SK-N-SH (cell line): Measurements from ENCODE around the gene UTP18. TPM values are rescaled to one million over a fixed set of nuclear protein-coding genes. Genes with fewer than 3 reads are reported as not detected.

Experiments
- CTCF ChIA-PET: fragments of 300-600, 350-600 bp; formaldehyde crosslinking; extraction: SDS; loops from one replicate; lab custom pipeline; 2021; lab: Yijun Ruan, JAX
- POLR2A ChIA-PET: fragments of 350-600 bp; sonication (Branson Sonifier 250); formaldehyde crosslinking; extraction: SDS; loops from one replicate; lab custom pipeline; 2020; ENCODE audit warnings: antibody characterized with exemption, inconsistent platforms; lab: Yijun Ruan, JAX
- DNase-seq: peaks from one replicate; pipeline ENCODE4 v3.0.0; 2012
- H2AFZ ChIP-seq: fragments of 200-600 bp; sonication (generic); 2 replicates; pipeline ENCODE4 v1.8.1; 2016; ENCODE audit warnings: antibody characterized with exemption, mild to moderate bottlenecking, low read depth
- H3F3A ChIP-seq: fragments of 200-600 bp; sonication (generic); replicated peaks from 2 replicates; pipeline ENCODE3; 2016; ENCODE audit warnings: antibody characterized with exemption, mild to moderate bottlenecking; ENCODE audit not compliant: insufficient read depth
- H3K27ac ChIP-seq, 2 experiments: fragments of 200-500 bp in 1 of 2; fragments of 200-600 bp in 1 of 2; sonication (Bioruptor generic) in 1 of 2; sonication (generic), shearing (Covaris generic) in 1 of 2; 2 replicates each; pipeline versions ENCODE4 v1.5.1 to v1.6.1; 2014 to 2016; ENCODE audit warnings: low read depth in 2 of 2, inconsistent platforms in 1 of 2, low read length in 1 of 2, mild to moderate bottlenecking in 1 of 2, mixed read lengths in 1 of 2
- H3K27me3 ChIP-seq: fragments of 200-600 bp; sonication (generic), shearing (Covaris generic); 2 replicates; pipeline ENCODE4 v1.6.1; 2016; ENCODE audit warnings: mixed run types; ENCODE audit not compliant: insufficient read depth
- H3K36me3 ChIP-seq, 2 experiments: fragments of 200-500 bp in 1 of 2; fragments of 200-600 bp in 1 of 2; sonication (Bioruptor generic) in 1 of 2; sonication (generic) in 1 of 2; replicated peaks in 1 of 2; 2 replicates each; pipeline versions ENCODE3 to v1.5.1; 2014 to 2016; ENCODE audit warnings: low read length in 1 of 2, mild to moderate bottlenecking in 1 of 2; ENCODE audit not compliant: insufficient read depth in 2 of 2, control insufficient read depth in 1 of 2
- H3K4me1 ChIP-seq, 2 experiments: fragments of 200-500 bp in 1 of 2; fragments of 200-600 bp in 1 of 2; sonication (Bioruptor generic) in 1 of 2; sonication (generic), shearing (Covaris generic) in 1 of 2; 2 replicates each; pipeline versions ENCODE4 v1.5.1 to v1.6.1; 2014 to 2016; ENCODE audit warnings: low read depth in 1 of 2, low read length in 1 of 2, mixed run types in 1 of 2; ENCODE audit not compliant: insufficient read depth in 2 of 2, control insufficient read depth in 1 of 2
- H3K4me2 ChIP-seq: fragments of 200-600 bp; sonication (generic), shearing (Covaris generic); 2 replicates; pipeline ENCODE4 v1.6.1; 2017; ENCODE audit warnings: mixed run types
- H3K4me3 ChIP-seq, 2 experiments: fragments of 200-500 bp in 1 of 2; fragments of 200-600 bp in 1 of 2; sonication (Bioruptor generic) in 1 of 2; sonication (generic), shearing (Covaris generic) in 1 of 2; 2 replicates each; pipeline versions ENCODE4 v1.5.1 to v1.8.1; 2014 to 2016; ENCODE audit warnings: low read depth in 2 of 2, inconsistent platforms in 1 of 2, low read length in 1 of 2, mild to moderate bottlenecking in 1 of 2, mixed read lengths in 1 of 2, moderate library complexity in 1 of 2
- H3K79me2 ChIP-seq: fragments of 200-600 bp; sonication (generic); 2 replicates; pipeline ENCODE4 v1.8.1; 2017; ENCODE audit warnings: mild to moderate bottlenecking; ENCODE audit not compliant: insufficient read depth
- H3K9ac ChIP-seq: fragments of 200-600 bp; sonication (generic); 2 replicates; pipeline ENCODE4 v1.6.1; 2017; ENCODE audit warnings: mixed run types
- H3K9me2 ChIP-seq: fragments of 200-600 bp; sonication (generic); 2 replicates; pipeline ENCODE4 v1.6.1; 2017; ENCODE audit warnings: mixed run types
- H3K9me3 ChIP-seq: fragments of 200-600 bp; sonication (generic); 2 replicates; pipeline ENCODE4 v1.6.1; 2017; ENCODE audit warnings: mixed run types, mild to moderate bottlenecking, moderate library complexity
- H4K20me1 ChIP-seq: fragments of 200-600 bp; sonication (generic); 2 replicates; pipeline ENCODE4 v1.6.1; 2017; ENCODE audit warnings: mild to moderate bottlenecking, mixed run types; ENCODE audit not compliant: insufficient read depth
- CTCF ChIP-seq: fragments of 200-600 bp; sonication (generic); IDR thresholded peaks from 2 replicates; pipeline ENCODE4 v1.6.1; 2017; ENCODE audit warnings: antibody characterized with exemption, mild to moderate bottlenecking, moderate library complexity
- ELF1 ChIP-seq: IDR thresholded peaks from 2 replicates; pipeline ENCODE4 v1.4.0; 2012
- EP300 ChIP-seq, 2 experiments: IDR thresholded peaks; 2 replicates each; pipeline versions ENCODE4 v1.4.0 to v1.6.1; 2012; ENCODE audit warnings: borderline replicate concordance in 1 of 2, low read depth in 1 of 2, low read length in 1 of 2
- FOSL2 ChIP-seq: IDR thresholded peaks from 2 replicates; pipeline ENCODE4 v1.4.0; 2012; ENCODE audit warnings: low read depth, mild to moderate bottlenecking, moderate library complexity, borderline replicate concordance
- FOXJ3 ChIP-seq: sonication (generic); formaldehyde crosslinking; IDR thresholded peaks from 2 replicates; pipeline ENCODE4 v1.5.1; 2020; ENCODE audit warnings: mild to moderate bottlenecking, missing genetic modification reagents
- GABPA ChIP-seq: IDR thresholded peaks from 2 replicates; pipeline ENCODE4 v1.4.0; 2012; ENCODE audit warnings: low read depth, mild to moderate bottlenecking
- GATA2 ChIP-seq: sonication (generic); formaldehyde crosslinking; IDR thresholded peaks from 2 replicates; pipeline ENCODE4 v1.5.0; 2020; ENCODE audit warnings: mild to moderate bottlenecking, missing genetic modification reagents
- JUND ChIP-seq: IDR thresholded peaks from 2 replicates; pipeline ENCODE4 v1.4.0; 2012
- MAX ChIP-seq: IDR thresholded peaks from 2 replicates; pipeline ENCODE4 v1.4.0; 2012; ENCODE audit warnings: low read depth
- MXI1 ChIP-seq: IDR thresholded peaks from 2 replicates; pipeline ENCODE4 v1.6.1; 2012; ENCODE audit warnings: mild to moderate bottlenecking, low read depth, low read length, improper control_type of control experiment
- NFIC ChIP-seq: IDR thresholded peaks from 2 replicates; pipeline ENCODE4 v1.4.0; 2012; ENCODE audit warnings: borderline replicate concordance
- NRF1 ChIP-seq: IDR thresholded peaks from 2 replicates; pipeline ENCODE4 v1.6.1; 2012; ENCODE audit warnings: low read depth, mild to moderate bottlenecking, low read length
- PBX3 ChIP-seq: IDR thresholded peaks from 2 replicates; pipeline ENCODE4; 2012
- POLR2AphosphoS5 ChIP-seq: IDR thresholded peaks from 2 replicates; pipeline ENCODE4 v1.6.1; 2012; ENCODE audit warnings: low read depth, low read length
- REST ChIP-seq: IDR thresholded peaks from 2 replicates; pipeline ENCODE4 v1.6.1; 2012; ENCODE audit warnings: mild to moderate bottlenecking, low read depth, low read length, moderate library complexity
- RXRA ChIP-seq: IDR thresholded peaks from 2 replicates; pipeline ENCODE4 v1.4.0; 2012; ENCODE audit warnings: low read depth, mild to moderate bottlenecking, borderline replicate concordance
- SIN3A ChIP-seq: IDR thresholded peaks from 2 replicates; pipeline ENCODE4 v1.6.1; 2012; ENCODE audit warnings: low read depth, mild to moderate bottlenecking, low read length, moderate library complexity, borderline replicate concordance
- SMC3 ChIP-seq: IDR thresholded peaks from 2 replicates; pipeline ENCODE4 v1.6.1; 2012; ENCODE audit warnings: low read depth, low read length, improper control_type of control experiment
- TCF12 ChIP-seq: IDR thresholded peaks from 2 replicates; pipeline ENCODE4 v1.4.0; 2012
- TEAD4 ChIP-seq: IDR thresholded peaks from 2 replicates; pipeline ENCODE4 v1.4.0; 2012; ENCODE audit warnings: mild to moderate bottlenecking, borderline replicate concordance; ENCODE audit not compliant: insufficient read depth
- USF1 ChIP-seq: IDR thresholded peaks from 2 replicates; pipeline ENCODE4 v1.4.0; 2012; ENCODE audit warnings: low read depth, borderline replicate concordance
- WGBS: methylation state at CpG from one replicate; pipeline ENCODE4 v1.1.6; 2017; ENCODE audit warnings: low lambda C conversion rate; 5-methylcytosine and 5-hydroxymethylcytosine counted together
- polyA plus RNA-seq, 3 experiments: library from polyadenylated mRNA; depleted of rRNA; stranded (reverse); fragments of >200 nt; gene quantifications; 2 replicates each; pipeline ENCODE4 v1.2.3, GENCODE V29; 2012

Gene UTP18
- polyA plus RNA-seq, 1 of the 3 experiments (the other 2 are of a cell fraction) = 28.4 TPM

GRCh38 chr17:51229889-51230288 lies 30.5 kb upstream of the UTP18 start:
- peaks cover 0 to 6% of the 10 kb centered on the region in 2 experiments; a peak in 1 of 4 replicates for H3K4me1 ChIP-seq
- no peaks in the 10 kb centered on the region for H3K9me2 ChIP-seq
- no peaks in the 10 kb centered on the region for H3K9me3 ChIP-seq
- no peak overlapping the region for H3K4me3 ChIP-seq
- no peak overlapping the region for H3K9ac ChIP-seq
- peaks cover 9% of the 10 kb centered on the region; the same call in 1 of the 2 replicates for H4K20me1 ChIP-seq
- TF ChIP-seq POLR2AphosphoS5 = no peak
- no peak for TF ChIP-seq ELF1
- TF ChIP-seq FOXJ3 (CRISPR knock-in tag) = no peak
- TF ChIP-seq TEAD4 = no peak
- no peak for TF ChIP-seq EP300 (IDR thresholded peaks at IDR 0.05; ENCODE audit: borderline replicate concordance in 1 of 2, low read depth in 1 of 2, low read length in 1 of 2)
- TF ChIP-seq CTCF = no peak
- no peak for TF ChIP-seq SMC3
- TF ChIP-seq SIN3A = no peak
- no peak for TF ChIP-seq TCF12
- TF ChIP-seq NFIC = no peak
- no peak for TF ChIP-seq RXRA
- TF ChIP-seq FOSL2 = no peak
- no peak for TF ChIP-seq PBX3
- TF ChIP-seq GATA2 = no peak
- ChIA-PET POLR2A (no interaction called here), CTCF (interaction anchor here (0.8 to 1.1 kb wide), 3 partner anchors 14 to 751 kb away, joined by 3 to 4 read pairs (median 3); no protein-coding TSS in a partner anchor)
- H3K79me2 ChIP-seq = peaks cover 93% of the 10 kb centered on the region
- peaks cover 13% of the 10 kb centered on the region for H3F3A ChIP-seq
- no peak overlapping the region for H3K27ac ChIP-seq
- no peak for DNase-seq
- H3K27me3 ChIP-seq = no peaks in the 10 kb centered on the region
- no peak overlapping the region for H3K4me2 ChIP-seq
- no peak overlapping the region for H2AFZ ChIP-seq
- H3K36me3 ChIP-seq = peaks cover 0 to 6% of the 10 kb centered on the region in 2 experiments
- 94% methylated on average over 3 of the region's 3 CpGs for WGBS

GRCh38 chr17:51230306-51230705 lies 30.0 kb upstream of the UTP18 start:
- ChIA-PET CTCF (interaction anchor here (0.8 to 1.1 kb wide), 3 partner anchors 15 to 751 kb away, joined by 3 to 4 read pairs (median 3); no protein-coding TSS in a partner anchor), POLR2A (no interaction called here)
- peaks cover 9% of the 10 kb centered on the region for H3F3A ChIP-seq
- peaks cover 95% of the 10 kb centered on the region for H3K79me2 ChIP-seq
- H3K9ac ChIP-seq = no peak overlapping the region
- H3K36me3 ChIP-seq = peaks cover 0 to 9% of the 10 kb centered on the region in 2 experiments
- H3K4me2 ChIP-seq = no peak overlapping the region
- H3K9me3 ChIP-seq = no peaks in the 10 kb centered on the region
- no peak for DNase-seq
- no peak overlapping the region for H3K4me3 ChIP-seq
- no peaks in the 10 kb centered on the region for H3K9me2 ChIP-seq
- no peak overlapping the region for H3K27ac ChIP-seq
- H3K27me3 ChIP-seq = no peaks in the 10 kb centered on the region
- H3K4me1 ChIP-seq = peaks cover 0 to 2% of the 10 kb centered on the region in 2 experiments; a peak in 1 of 4 replicates
- WGBS = 93% methylated on average over 4 of the region's 4 CpGs
- H2AFZ ChIP-seq = no peak overlapping the region
- peaks cover 9% of the 10 kb centered on the region; the same call in 1 of the 2 replicates for H4K20me1 ChIP-seq
- TF ChIP-seq MXI1 = no peak
- TF ChIP-seq GABPA = no peak
- TF ChIP-seq NRF1 = no peak
- no peak for TF ChIP-seq USF1
- TF ChIP-seq JUND = no peak
- TF ChIP-seq POLR2AphosphoS5 = no peak
- no peak for TF ChIP-seq NFIC
- no peak for TF ChIP-seq EP300 (IDR thresholded peaks at IDR 0.05; ENCODE audit: borderline replicate concordance in 1 of 2, low read depth in 1 of 2, low read length in 1 of 2)
- TF ChIP-seq TCF12 = no peak
- TF ChIP-seq ELF1 = no peak
- TF ChIP-seq FOSL2 = no peak
- TF ChIP-seq MAX = no peak
- TF ChIP-seq GATA2 = no peak
- TF ChIP-seq REST = no peak
